Karpas-422 (cell line): ENCODE data around the gene ENTHD1. TPM values are rescaled to one million over a fixed set of nuclear protein-coding genes. Genes with fewer than 3 reads are reported as not detected.

ENCODE experiments used
- DNase-seq: peaks from one replicate; pipeline ENCODE4 v3.0.0-alpha.2; 2015
- H2AFZ ChIP-seq: fragments of 200-600 bp; sonication (generic); 2 replicates; pipeline ENCODE4 v1.6.1; 2014; ENCODE audit warnings: antibody characterized with exemption, low read length, mixed read lengths
- H3K27ac ChIP-seq: fragments of 200-600 bp; sonication (generic); 2 replicates; pipeline ENCODE4 v1.5.1; 2014; ENCODE audit warnings: mild to moderate bottlenecking, low read length, moderate library complexity
- H3K27me3 ChIP-seq: fragments of 200-600 bp; sonication (generic); 2 replicates; pipeline ENCODE4 v1.6.1; 2014; ENCODE audit warnings: low read length, mixed read lengths
- H3K36me3 ChIP-seq: fragments of 200-600 bp; sonication (generic); 2 replicates; pipeline ENCODE4 v1.6.1; 2014; ENCODE audit warnings: low read length, mixed read lengths; ENCODE audit not compliant: insufficient read depth
- H3K4me1 ChIP-seq: fragments of 200-600 bp; sonication (generic); 2 replicates; pipeline ENCODE4 v1.6.1; 2014; ENCODE audit warnings: mild to moderate bottlenecking, low read length, mixed read lengths
- H3K4me2 ChIP-seq: fragments of 200-600 bp; sonication (generic); 2 replicates; pipeline ENCODE4 v1.6.1; 2014; ENCODE audit warnings: low read length, low read depth, mild to moderate bottlenecking; ENCODE audit not compliant: poor library complexity, severe bottlenecking
- H3K4me3 ChIP-seq: fragments of 200-600 bp; sonication (generic); 2 replicates; pipeline ENCODE4 v1.5.1; 2014; ENCODE audit warnings: mild to moderate bottlenecking, antibody characterized with exemption, low read length, mixed read lengths
- H3K79me2 ChIP-seq: fragments of 200-600 bp; sonication (generic); 2 replicates; pipeline ENCODE4 v1.6.1; 2014; ENCODE audit warnings: mild to moderate bottlenecking, low read length, mixed read lengths
- H3K9ac ChIP-seq: fragments of 200-600 bp; sonication (generic); 2 replicates; pipeline ENCODE4 v1.6.0; 2014; ENCODE audit warnings: low read length
- H3K9me2 ChIP-seq: fragments of 200-600 bp; sonication (generic), shearing (Covaris generic); replicated peaks from 2 replicates; pipeline ENCODE4 v1.6.0; 2014; ENCODE audit warnings: mild to moderate bottlenecking, low read length, moderate library complexity; ENCODE audit not compliant: insufficient read depth
- H3K9me3 ChIP-seq: fragments of 300-700, 200-600 bp; sonication (generic); 2 replicates; pipeline ENCODE4 v1.6.1; 2014; ENCODE audit warnings: low read length, mixed read lengths
- H4K20me1 ChIP-seq: fragments of 200-600 bp; sonication (generic); 2 replicates; pipeline ENCODE4 v1.6.1; 2014; ENCODE audit warnings: mild to moderate bottlenecking, antibody characterized with exemption, low read length, low read depth; ENCODE audit not compliant: insufficient read depth
- total RNA-seq: library from RNA; depleted of rRNA; stranded (reverse); fragments of >200 nt; shearing (Covaris generic); gene quantifications from 2 replicates; pipeline ENCODE4 v1.2.3, GENCODE V29; 2014; ENCODE audit warnings: low replicate concordance

ENTHD1 gene
- total RNA-seq, 1 experiment from 2014 or later: not detected

- DNase-seq: no peak
- H2AFZ ChIP-seq: no peak overlapping the region
- H3K27me3 ChIP-seq: no peaks in the 10 kb centered on the region
- no peaks in the 10 kb centered on the region for H3K9me2 ChIP-seq
- no peaks in the 10 kb centered on the region for H4K20me1 ChIP-seq
- no peak overlapping the region for H3K4me2 ChIP-seq
- H3K4me3 ChIP-seq: no peak overlapping the region
- no peaks in the 10 kb centered on the region for H3K4me1 ChIP-seq
- H3K36me3 ChIP-seq: no peaks in the 10 kb centered on the region
- no peaks in the 10 kb centered on the region for H3K9me3 ChIP-seq
- no peak overlapping the region for H3K9ac ChIP-seq
- H3K79me2 ChIP-seq: no peaks in the 10 kb centered on the region
- H3K27ac ChIP-seq: no peak overlapping the region
These were observed 160.4 kb downstream of the ENTHD1 start for GRCh38 chr22:39733191-39733590.

GRCh38 chr22:39732625-39733024 is 160.9 kb downstream of the ENTHD1 start:
- Histone ChIP-seq H3K27me3 (no peaks in the 10 kb centered on the region), H2AFZ (no peak overlapping the region), H3K9me2 (no peaks in the 10 kb centered on the region), H3K4me2 (no peak overlapping the region), H4K20me1 (no peaks in the 10 kb centered on the region), H3K27ac (no peak overlapping the region), H3K36me3 (no peaks in the 10 kb centered on the region), H3K9ac (no peak overlapping the region), H3K79me2 (no peaks in the 10 kb centered on the region), H3K9me3 (no peaks in the 10 kb centered on the region), H3K4me1 (no peaks in the 10 kb centered on the region), H3K4me3 (no peak overlapping the region)
- DNase-seq: no peak

GRCh38 chr22:39731881-39732555 is 161.5 kb downstream of the ENTHD1 start:
- H3K36me3 ChIP-seq: no peaks in the 10 kb centered on the region
- no peaks in the 10 kb centered on the region for H3K9me2 ChIP-seq
- H3K9ac ChIP-seq: no peak overlapping the region
- no peaks in the 10 kb centered on the region for H3K27me3 ChIP-seq
- no peak overlapping the region for H3K27ac ChIP-seq
- no peaks in the 10 kb centered on the region for H4K20me1 ChIP-seq
- H3K4me2 ChIP-seq: no peak overlapping the region
- no peaks in the 10 kb centered on the region for H3K79me2 ChIP-seq
- no peak overlapping the region for H3K4me3 ChIP-seq
- H3K4me1 ChIP-seq: no peaks in the 10 kb centered on the region
- no peak overlapping the region for H2AFZ ChIP-seq
- no peak for DNase-seq
- H3K9me3 ChIP-seq: no peaks in the 10 kb centered on the region

GRCh38 chr22:39731481-39731880 is 162.1 kb downstream of the ENTHD1 start:
- Histone ChIP-seq H3K79me2 (no peaks in the 10 kb centered on the region), H3K4me3 (no peak overlapping the region), H2AFZ (no peak overlapping the region), H3K36me3 (no peaks in the 10 kb centered on the region), H4K20me1 (no peaks in the 10 kb centered on the region), H3K27ac (no peak overlapping the region), H3K27me3 (no peaks in the 10 kb centered on the region), H3K9me3 (no peaks in the 10 kb centered on the region), H3K9ac (no peak overlapping the region), H3K4me1 (no peaks in the 10 kb centered on the region), H3K4me2 (no peak overlapping the region), H3K9me2 (no peaks in the 10 kb centered on the region)
- DNase-seq: no peak

GRCh38 chr22:39729141-39729934 is 164.2 kb downstream of the ENTHD1 start:
- no peak overlapping the region for H3K4me3 ChIP-seq
- no peaks in the 10 kb centered on the region for H3K36me3 ChIP-seq
- H3K4me1 ChIP-seq: no peaks in the 10 kb centered on the region
- DNase-seq: no peak
- H3K9me2 ChIP-seq: no peaks in the 10 kb centered on the region
- H3K9me3 ChIP-seq: no peaks in the 10 kb centered on the region
- no peak overlapping the region for H3K4me2 ChIP-seq
- H3K79me2 ChIP-seq: no peaks in the 10 kb centered on the region
- no peaks in the 10 kb centered on the region for H3K27me3 ChIP-seq
- no peak overlapping the region for H3K27ac ChIP-seq
- no peak overlapping the region for H3K9ac ChIP-seq
- no peaks in the 10 kb centered on the region for H4K20me1 ChIP-seq
- H2AFZ ChIP-seq: no peak overlapping the region

- DNase-seq: no peak
- Histone ChIP-seq H3K79me2 (no peaks in the 10 kb centered on the region), H2AFZ (no peak overlapping the region)
These were observed 165.2 kb downstream of the ENTHD1 start for GRCh38 chr22:39728236-39728860.

GRCh38 chr22:39727541-39727940 is 166.0 kb downstream of the ENTHD1 start:
- Histone ChIP-seq H3K27ac (no peak overlapping the region), H3K36me3 (no peaks in the 10 kb centered on the region)

More at GRCh38 chr22:39728236-39728860, 165.2 kb downstream of the ENTHD1 start:
- Histone ChIP-seq H3K27ac (no peak overlapping the region), H3K4me3 (no peak overlapping the region), H3K9ac (no peak overlapping the region), H3K27me3 (no peaks in the 10 kb centered on the region), H3K4me1 (no peaks in the 10 kb centered on the region), H3K9me3 (no peaks in the 10 kb centered on the region), H4K20me1 (no peaks in the 10 kb centered on the region), H3K4me2 (no peak overlapping the region), H3K36me3 (no peaks in the 10 kb centered on the region), H3K9me2 (no peaks in the 10 kb centered on the region)

GRCh38 chr22:39725351-39726035 is 168.1 kb downstream of the ENTHD1 start:
- no peaks in the 10 kb centered on the region for H3K79me2 ChIP-seq
- H3K36me3 ChIP-seq: no peaks in the 10 kb centered on the region
- H3K9me2 ChIP-seq: no peaks in the 10 kb centered on the region
- H4K20me1 ChIP-seq: no peaks in the 10 kb centered on the region
- no peaks in the 10 kb centered on the region for H3K27me3 ChIP-seq
- no peak overlapping the region for H3K4me2 ChIP-seq
- no peak overlapping the region for H3K9ac ChIP-seq
- no peaks in the 10 kb centered on the region for H3K9me3 ChIP-seq
- no peak for DNase-seq
- no peak overlapping the region for H3K27ac ChIP-seq
- H3K4me3 ChIP-seq: no peak overlapping the region
- no peak overlapping the region for H2AFZ ChIP-seq
- H3K4me1 ChIP-seq: no peaks in the 10 kb centered on the region

More at GRCh38 chr22:39727541-39727940, 166.0 kb downstream of the ENTHD1 start:
- Histone ChIP-seq H3K79me2 (no peaks in the 10 kb centered on the region), H3K4me2 (no peak overlapping the region), H4K20me1 (no peaks in the 10 kb centered on the region), H2AFZ (no peak overlapping the region), H3K9me3 (no peaks in the 10 kb centered on the region), H3K9me2 (no peaks in the 10 kb centered on the region), H3K4me3 (no peak overlapping the region), H3K9ac (no peak overlapping the region), H3K4me1 (no peaks in the 10 kb centered on the region), H3K27me3 (no peaks in the 10 kb centered on the region)
- no peak for DNase-seq
